ENCODE measurements around the gene GLT8D2. TPM values are rescaled to one million over a fixed set of nuclear protein-coding genes. Genes with fewer than 3 reads are reported as not detected.
A peak's percentile ranks its signal among the peaks of the same experiment; 100 is the strongest.

GLT8D2 gene
- total RNA-seq, 4 donors from 2014 or later = 0.41 to 4.0 (median 1.1) TPM

DNA sequence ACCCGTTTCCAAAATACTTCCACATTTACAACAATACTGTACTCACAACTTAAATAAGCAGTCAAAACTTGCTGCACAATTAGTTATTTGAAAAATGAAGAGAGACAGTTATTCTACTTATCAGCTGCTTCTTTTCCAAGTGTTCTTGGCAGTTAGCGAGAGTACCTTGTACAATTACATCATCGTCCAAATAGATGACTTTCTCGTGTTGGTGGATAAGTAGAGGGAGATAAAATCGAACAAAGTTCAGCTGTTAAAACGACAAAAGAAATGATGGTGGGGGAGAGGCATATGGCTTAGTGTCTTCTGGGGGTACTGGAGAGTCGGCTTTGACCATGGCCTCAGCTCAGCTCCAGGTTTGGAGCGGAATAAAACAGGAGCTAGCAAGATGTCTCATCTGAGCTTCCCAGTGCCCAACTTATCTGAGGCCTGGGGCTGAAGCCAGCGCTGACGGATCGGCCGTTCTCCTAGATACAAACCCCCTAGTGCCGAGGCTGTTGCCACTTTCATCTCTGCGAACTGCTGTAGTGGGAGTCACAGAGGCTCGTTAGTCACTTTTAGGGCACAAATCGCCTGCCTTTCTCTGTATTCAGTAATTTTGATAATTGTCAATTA, 52.6 kb downstream of the GLT8D2 start:
- intact Hi-C loops (cut with DNase I; ENCODE audit: low total_unique reads) (no loop called here), in situ Hi-C loops (cut with MboI; ENCODE audit: low sequenced_read_pairs in 4 of 4) (no loop called here)
- H3K27me3 ChIP-seq = no peaks in the 10 kb centered on the region
- H3K36me3 ChIP-seq = no peaks in the 10 kb centered on the region
- no peaks in the 10 kb centered on the region for H3K9me3 ChIP-seq
- ATAC-seq (no peak), DNase-seq (no peak)
- no peak overlapping the region for H3K4me3 ChIP-seq
- TF ChIP-seq, protein P1, sequence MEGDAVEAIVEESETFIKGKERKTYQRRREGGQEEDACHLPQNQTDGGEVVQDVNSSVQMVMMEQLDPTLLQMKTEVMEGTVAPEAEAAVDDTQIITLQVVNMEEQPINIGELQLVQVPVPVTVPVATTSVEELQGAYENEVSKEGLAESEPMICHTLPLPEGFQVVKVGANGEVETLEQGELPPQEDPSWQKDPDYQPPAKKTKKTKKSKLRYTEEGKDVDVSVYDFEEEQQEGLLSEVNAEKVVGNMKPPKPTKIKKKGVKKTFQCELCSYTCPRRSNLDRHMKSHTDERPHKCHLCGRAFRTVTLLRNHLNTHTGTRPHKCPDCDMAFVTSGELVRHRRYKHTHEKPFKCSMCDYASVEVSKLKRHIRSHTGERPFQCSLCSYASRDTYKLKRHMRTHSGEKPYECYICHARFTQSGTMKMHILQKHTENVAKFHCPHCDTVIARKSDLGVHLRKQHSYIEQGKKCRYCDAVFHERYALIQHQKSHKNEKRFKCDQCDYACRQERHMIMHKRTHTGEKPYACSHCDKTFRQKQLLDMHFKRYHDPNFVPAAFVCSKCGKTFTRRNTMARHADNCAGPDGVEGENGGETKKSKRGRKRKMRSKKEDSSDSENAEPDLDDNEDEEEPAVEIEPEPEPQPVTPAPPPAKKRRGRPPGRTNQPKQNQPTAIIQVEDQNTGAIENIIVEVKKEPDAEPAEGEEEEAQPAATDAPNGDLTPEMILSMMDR (IDR thresholded peaks at IDR 0.05 in 4 of 5, conservative IDR thresholded peaks at IDR 0.05 in 1 of 5) = no peak
- no peak for TF ChIP-seq POLR2A (IDR thresholded peaks at IDR 0.05)
- H3K4me1 ChIP-seq = peaks cover 11 to 13% of the 10 kb centered on the region in 2 donors
- no peak overlapping the region for H3K27ac ChIP-seq

DNA sequence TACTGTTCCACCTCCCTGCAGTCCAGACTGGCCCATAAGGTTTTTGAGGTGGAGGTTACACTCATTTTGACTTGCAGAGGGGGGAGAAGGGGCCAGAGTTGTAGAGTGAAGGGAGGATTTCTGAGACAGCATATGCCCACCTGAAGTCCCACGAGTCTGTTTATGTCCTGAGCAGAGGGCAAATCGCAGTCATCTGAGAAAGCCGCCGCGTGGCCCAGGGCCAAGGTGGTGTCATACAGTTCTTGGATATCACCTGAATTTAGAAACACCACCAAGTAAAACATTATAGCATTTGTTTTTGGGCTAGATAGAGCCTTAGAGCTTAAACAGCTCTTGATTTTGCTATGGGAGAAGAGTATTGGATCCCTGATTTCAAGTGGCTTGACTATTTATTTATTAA, 53.4 kb downstream of the GLT8D2 start:
- Histone ChIP-seq H3K9me3 (no peaks in the 10 kb centered on the region), H3K27ac (peak overlapping the region in 1 of 4 donors; percentile 16), H3K4me3 (no peak overlapping the region), H3K27me3 (no peaks in the 10 kb centered on the region), H3K4me1 (peaks cover 11 to 13% of the 10 kb centered on the region in 2 donors), H3K36me3 (no peaks in the 10 kb centered on the region)
- TF ChIP-seq POLR2A (IDR thresholded peaks at IDR 0.05) = no peak
- TF ChIP-seq, protein P1 (IDR thresholded peaks at IDR 0.05 in 4 of 5, conservative IDR thresholded peaks at IDR 0.05 in 1 of 5) = no peak
- DNase-seq (peak in 1 of 2 donors; percentile 28), ATAC-seq (peak; percentile 47 to 52)
- in situ Hi-C loops (cut with MboI; ENCODE audit: low sequenced_read_pairs in 4 of 4) (no loop called here), intact Hi-C loops (cut with DNase I; ENCODE audit: low total_unique reads) (no loop called here)

DNA sequence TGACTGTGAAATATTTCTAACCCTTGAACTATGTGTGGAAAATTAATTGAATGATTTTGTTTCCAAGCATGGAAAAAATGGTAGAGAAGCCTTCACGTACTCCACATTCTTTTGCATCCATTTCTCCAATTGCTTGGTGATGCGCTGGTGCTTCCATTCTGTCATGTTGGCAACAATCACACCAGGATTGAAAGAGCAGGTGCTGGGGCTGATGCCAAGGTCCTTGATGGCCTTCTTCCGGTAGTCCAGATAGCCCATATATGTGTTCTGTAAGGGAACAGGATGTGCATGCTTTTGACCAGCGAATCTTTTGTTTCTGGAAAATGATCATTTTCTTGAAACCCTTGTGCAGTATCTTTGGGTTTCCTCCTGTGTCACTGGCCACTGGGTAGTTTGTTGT, 55.8 kb downstream of the GLT8D2 start:
- intact Hi-C loops (cut with DNase I; ENCODE audit: low total_unique reads) (no loop called here), in situ Hi-C loops (cut with MboI; ENCODE audit: low sequenced_read_pairs in 4 of 4) (no loop called here)

DNA sequence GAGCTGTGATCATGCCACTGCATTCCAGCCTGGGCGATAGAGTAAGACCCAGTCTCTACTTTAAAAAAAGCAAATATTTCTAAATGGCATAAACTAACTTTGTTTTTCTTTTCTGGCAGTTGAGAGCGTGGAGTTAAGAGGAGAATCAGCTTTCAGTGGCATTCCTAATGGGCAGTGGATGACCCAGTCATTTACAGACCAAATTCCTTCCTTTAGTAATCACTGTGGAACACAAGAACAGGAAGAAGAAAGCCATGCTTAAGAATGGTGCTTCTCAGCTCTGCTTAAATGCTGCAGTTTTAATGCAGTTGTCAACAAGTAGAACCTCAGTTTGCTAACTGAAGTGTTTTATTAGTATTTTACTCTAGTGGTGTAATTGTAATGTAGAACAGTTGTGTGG, 63.2 kb downstream of the GLT8D2 start:
- DNase-seq (no peak), ATAC-seq (no peak)
- no peaks in the 10 kb centered on the region for H3K27me3 ChIP-seq
- no peaks in the 10 kb centered on the region for H3K9me3 ChIP-seq
- no peak overlapping the region for H3K27ac ChIP-seq
- peaks cover 0 to 64% of the 10 kb centered on the region in 2 donors for H3K36me3 ChIP-seq
- in situ Hi-C loops (cut with MboI; ENCODE audit: low sequenced_read_pairs in 4 of 4) (no loop called here), intact Hi-C loops (cut with DNase I; ENCODE audit: low total_unique reads) (no loop called here)
- TF ChIP-seq POLR2A (IDR thresholded peaks at IDR 0.05) = no peak
- TF ChIP-seq, protein P1 (IDR thresholded peaks at IDR 0.05 in 4 of 5, conservative IDR thresholded peaks at IDR 0.05 in 1 of 5) = no peak
- H3K4me3 ChIP-seq = no peak overlapping the region
- no peaks in the 10 kb centered on the region for H3K4me1 ChIP-seq

More for the DNA sequence above, 55.8 kb downstream of the GLT8D2 start:
- TF ChIP-seq, protein P1 (IDR thresholded peaks at IDR 0.05 in 4 of 5, conservative IDR thresholded peaks at IDR 0.05 in 1 of 5) = no peak
- TF ChIP-seq POLR2A (IDR thresholded peaks at IDR 0.05) = no peak
- Histone ChIP-seq H3K27ac (no peak overlapping the region), H3K9me3 (no peaks in the 10 kb centered on the region), H3K4me3 (no peak overlapping the region), H3K36me3 (peaks cover 0 to 2% of the 10 kb centered on the region in 2 donors), H3K27me3 (no peaks in the 10 kb centered on the region), H3K4me1 (peaks cover 11 to 13% of the 10 kb centered on the region in 2 donors)
- ATAC-seq (no peak), DNase-seq (peak; percentile 10 to 34)
